OCI-LY7 (cell line): ENCODE results near the gene PCLAF. TPM values are rescaled to one million over a fixed set of nuclear protein-coding genes. Genes with fewer than 3 reads are reported as not detected.
"Not testable (repeated sequence)": the region's sequence is repeated elsewhere in the genome, so short reads cannot be mapped to it uniquely, and the experiment has no call there.

Source experiments
- BruUV-seq: library from RNA; stranded (reverse); fragments of 400-500 nt; replicated peaks from 2 replicates; lab custom pipeline; 2021; lab: Mats Ljungman, UMichigan
- CTCF ChIA-PET: fragments of 300-600 bp; sonication (Branson Sonifier 250); formaldehyde crosslinking; loops from one replicate; lab custom pipeline; 2022; ENCODE audit warnings: antibody characterized with exemption; ENCODE audit not compliant: unreplicated experiment; lab: Charles Lee
- POLR2A ChIA-PET: fragments of 300-600 bp; sonication (Branson Sonifier 250); formaldehyde crosslinking; loops from one replicate; lab custom pipeline; 2022; ENCODE audit warnings: antibody characterized with exemption; lab: Charles Lee
- DNase-seq: peaks from one replicate; pipeline ENCODE4 v3.0.0-alpha.2; 2015; ENCODE audit warnings: low spot score
- H2AFZ ChIP-seq: fragments of 200-600 bp; sonication (generic), shearing (Covaris generic); 2 replicates; pipeline ENCODE4 v1.6.1; 2014; ENCODE audit warnings: mild to moderate bottlenecking, antibody characterized with exemption, low read length, moderate library complexity
- H3K27ac ChIP-seq: fragments of 200-600 bp; sonication (generic); 2 replicates; pipeline ENCODE4 v1.5.1; 2014; ENCODE audit warnings: mixed run types, low read depth, mild to moderate bottlenecking, moderate library complexity, low read length, inconsistent platforms; ENCODE audit not compliant: poor library complexity, severe bottlenecking
- H3K36me3 ChIP-seq: fragments of 200-600 bp; sonication (generic); 2 replicates; pipeline ENCODE4 v1.6.1; 2014; ENCODE audit warnings: mild to moderate bottlenecking, antibody characterized with exemption, low read length, moderate library complexity, mixed read lengths; ENCODE audit not compliant: insufficient read depth
- H3K4me1 ChIP-seq: fragments of 200-600 bp; sonication (generic); 2 replicates; pipeline ENCODE4 v1.5.1; 2014; ENCODE audit warnings: mild to moderate bottlenecking, low read length; ENCODE audit not compliant: insufficient read depth, poor library complexity, severe bottlenecking
- H3K4me2 ChIP-seq: fragments of 200-600 bp; sonication (generic); 2 replicates; pipeline ENCODE4 v1.6.1; 2014; ENCODE audit warnings: mild to moderate bottlenecking, low read length
- H3K4me3 ChIP-seq: fragments of 200-600 bp; sonication (generic); 2 replicates; pipeline ENCODE4 v1.5.1; 2014; ENCODE audit warnings: mild to moderate bottlenecking, low read depth, low read length; ENCODE audit not compliant: poor library complexity, severe bottlenecking
- H3K79me2 ChIP-seq: fragments of 200-600 bp; sonication (generic); 2 replicates; pipeline ENCODE4 v1.6.1; 2016; ENCODE audit warnings: low read depth, mild to moderate bottlenecking, low read length, moderate library complexity, mixed read lengths; ENCODE audit not compliant: insufficient read depth
- H3K9me2 ChIP-seq: fragments of 200-600 bp; sonication (generic); 2 replicates; pipeline ENCODE4 v1.6.1; 2016; ENCODE audit warnings: mild to moderate bottlenecking, low read length, mixed read lengths; ENCODE audit not compliant: insufficient read depth
- H3K9me3 ChIP-seq: fragments of 200-600 bp; sonication (generic); 2 replicates; pipeline ENCODE4 v1.6.1; 2014; ENCODE audit warnings: mild to moderate bottlenecking, mixed run types, low read length, mixed read lengths
- H4K20me1 ChIP-seq: fragments of 200-600 bp; sonication (generic); 2 replicates; pipeline ENCODE4 v1.6.1; 2014; ENCODE audit warnings: mild to moderate bottlenecking, antibody characterized with exemption, low read length, moderate library complexity, mixed read lengths; ENCODE audit not compliant: insufficient read depth
- EZH2phosphoT487 ChIP-seq: fragments of 200-600 bp; sonication (generic); IDR thresholded peaks from 2 replicates; pipeline ENCODE4 v1.6.1; 2018; ENCODE audit warnings: low read depth, borderline replicate concordance, mild to moderate bottlenecking, mixed run types, antibody characterized with exemption, low read length, moderate library complexity, mixed read lengths
- intact Hi-C: fragments of 100-400 bp; cut with micrococcal nuclease; formaldehyde crosslinking; loops from one replicate; pipeline ENCODE4 v1.10.0; 2022; ENCODE audit not compliant: unreplicated experiment
- total RNA-seq, 2 experiments: library from RNA; depleted of rRNA in 1 of 2; stranded (reverse); fragments of >200 nt in 1 of 2; shearing (Covaris generic) in 1 of 2; gene quantifications; 2 replicates each; pipeline ENCODE4 v1.2.3, GENCODE V29; 2014 to 2022
- TF ChIP-seq, protein P1 (sequence below): fragments of 200-600 bp; sonication (generic); conservative IDR thresholded peaks from 2 replicates; pipeline ENCODE4 v1.5.1; 2014; ENCODE audit warnings: mild to moderate bottlenecking, antibody characterized with exemption, low read length, moderate library complexity, mixed read lengths

PCLAF gene
- total RNA-seq, 2 experiments from 2014 or later: 49.3 to 100 TPM

DNA sequence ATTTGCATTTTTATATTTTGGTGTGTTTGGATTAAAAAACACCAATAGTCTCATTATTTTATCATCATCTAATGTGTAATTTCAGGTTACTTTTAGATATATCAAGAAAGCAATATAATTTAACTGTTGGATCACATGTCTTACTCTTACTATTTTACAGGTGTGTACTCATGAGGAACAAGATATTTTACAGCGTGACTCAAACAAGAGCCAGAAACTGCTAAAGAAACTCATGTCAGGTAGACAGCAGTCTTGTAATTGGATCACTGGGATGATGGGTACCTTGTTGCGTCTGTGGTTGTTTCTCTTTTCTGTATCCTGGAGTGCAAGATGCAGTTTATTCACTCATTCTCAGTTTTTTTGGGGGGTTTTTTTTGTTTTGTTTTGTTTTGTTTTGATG lies 19.3 kb upstream of the PCLAF start:
- Histone ChIP-seq H3K9me3 (no peaks in the 10 kb centered on the region), H3K4me1 (no peaks in the 10 kb centered on the region), H3K36me3 (peaks cover 67% of the 10 kb centered on the region), H3K9me2 (no peaks in the 10 kb centered on the region), H3K4me2 (no peak overlapping the region), H2AFZ (no peak overlapping the region), H3K27ac (no peak overlapping the region), H4K20me1 (no peaks in the 10 kb centered on the region), H3K79me2 (no peaks in the 10 kb centered on the region), H3K4me3 (no peak overlapping the region)
- intact Hi-C loops: no loop called here
- ChIA-PET POLR2A (no interaction called here), CTCF (no interaction called here)
- BruUV-seq: no TSS peak
- TF ChIP-seq EZH2phosphoT487: no peak
- TF ChIP-seq, protein P1, sequence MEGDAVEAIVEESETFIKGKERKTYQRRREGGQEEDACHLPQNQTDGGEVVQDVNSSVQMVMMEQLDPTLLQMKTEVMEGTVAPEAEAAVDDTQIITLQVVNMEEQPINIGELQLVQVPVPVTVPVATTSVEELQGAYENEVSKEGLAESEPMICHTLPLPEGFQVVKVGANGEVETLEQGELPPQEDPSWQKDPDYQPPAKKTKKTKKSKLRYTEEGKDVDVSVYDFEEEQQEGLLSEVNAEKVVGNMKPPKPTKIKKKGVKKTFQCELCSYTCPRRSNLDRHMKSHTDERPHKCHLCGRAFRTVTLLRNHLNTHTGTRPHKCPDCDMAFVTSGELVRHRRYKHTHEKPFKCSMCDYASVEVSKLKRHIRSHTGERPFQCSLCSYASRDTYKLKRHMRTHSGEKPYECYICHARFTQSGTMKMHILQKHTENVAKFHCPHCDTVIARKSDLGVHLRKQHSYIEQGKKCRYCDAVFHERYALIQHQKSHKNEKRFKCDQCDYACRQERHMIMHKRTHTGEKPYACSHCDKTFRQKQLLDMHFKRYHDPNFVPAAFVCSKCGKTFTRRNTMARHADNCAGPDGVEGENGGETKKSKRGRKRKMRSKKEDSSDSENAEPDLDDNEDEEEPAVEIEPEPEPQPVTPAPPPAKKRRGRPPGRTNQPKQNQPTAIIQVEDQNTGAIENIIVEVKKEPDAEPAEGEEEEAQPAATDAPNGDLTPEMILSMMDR: no peak
- no peak for DNase-seq

DNA sequence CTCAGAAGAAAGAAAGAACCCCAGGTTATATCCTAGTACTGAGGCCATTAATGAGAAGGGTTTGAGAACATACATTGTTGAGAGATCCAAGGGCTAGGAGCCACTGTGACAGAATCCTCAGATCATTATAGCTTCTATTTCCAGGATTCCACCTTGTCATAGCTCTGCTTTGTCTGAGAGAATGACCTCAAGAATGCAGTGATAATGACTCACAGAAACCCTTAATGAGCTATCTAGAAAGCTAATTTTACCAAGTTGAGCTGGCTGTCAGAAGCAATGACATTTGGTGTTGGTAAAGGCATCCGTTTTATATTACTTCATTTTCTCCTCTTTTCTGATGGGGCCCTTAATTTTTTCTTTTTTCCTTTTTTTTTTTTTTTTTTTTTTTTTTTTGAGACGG lies 17.3 kb upstream of the PCLAF start:
- TF ChIP-seq, protein P1: no peak
- no peak for TF ChIP-seq EZH2phosphoT487
- Histone ChIP-seq H3K79me2 (no peaks in the 10 kb centered on the region), H3K9me3 (no peaks in the 10 kb centered on the region), H4K20me1 (no peaks in the 10 kb centered on the region), H3K27ac (no peak overlapping the region), H3K9me2 (no peaks in the 10 kb centered on the region), H3K4me3 (no peak overlapping the region), H3K4me1 (no peaks in the 10 kb centered on the region), H3K36me3 (peaks cover 73% of the 10 kb centered on the region), H3K4me2 (no peak overlapping the region), H2AFZ (no peak overlapping the region)
- ChIA-PET POLR2A (interaction anchor here (0.6 to 1.1 kb wide), 4 partner anchors 11 to 721 kb away, joined by 3 to 4 read pairs (median 4); partner anchors contain the start of gene TRIP4), CTCF (no interaction called here)
- DNase-seq: no peak
- BruUV-seq: no TSS peak
- intact Hi-C loops: no loop called here

DNA sequence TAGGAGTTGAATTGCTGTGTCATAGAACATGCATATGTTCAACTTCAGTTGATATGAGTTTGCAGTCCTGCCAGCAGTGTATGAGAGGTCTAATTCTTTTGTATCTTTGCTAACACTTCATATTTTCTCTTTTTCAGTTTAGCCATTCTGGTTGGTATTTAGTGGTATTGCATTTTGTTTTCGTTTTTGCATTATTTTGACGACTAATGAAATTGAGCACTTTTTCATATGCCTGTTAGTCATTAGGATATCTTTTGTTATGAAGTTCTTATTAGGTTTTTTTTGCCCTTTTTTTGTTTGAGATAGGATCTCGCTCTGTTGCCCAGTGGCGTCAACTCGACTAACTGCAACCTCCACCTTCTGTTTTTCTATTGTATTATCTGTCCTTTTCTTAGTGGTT lies 15.5 kb upstream of the PCLAF start:
- Histone ChIP-seq H3K4me1 (no peaks in the 10 kb centered on the region), H3K36me3 (peaks cover 65% of the 10 kb centered on the region), H3K9me2 (no peaks in the 10 kb centered on the region), H3K27ac (no peak overlapping the region), H3K9me3 (no peaks in the 10 kb centered on the region), H3K79me2 (no peaks in the 10 kb centered on the region), H4K20me1 (no peaks in the 10 kb centered on the region), H3K4me2 (no peak overlapping the region), H2AFZ (no peak overlapping the region), H3K4me3 (no peak overlapping the region)
- POLR2A ChIA-PET: interaction anchor here (0.6 to 0.7 kb wide), 2 partner anchors 11 to 172 kb away, joined by 3 read pairs; no protein-coding TSS in a partner anchor
- no peak for DNase-seq
- BruUV-seq: no TSS peak
- CTCF ChIA-PET: no interaction called here
- intact Hi-C loops: no loop called here
- no peak for TF ChIP-seq EZH2phosphoT487
- TF ChIP-seq, protein P1: no peak

DNA sequence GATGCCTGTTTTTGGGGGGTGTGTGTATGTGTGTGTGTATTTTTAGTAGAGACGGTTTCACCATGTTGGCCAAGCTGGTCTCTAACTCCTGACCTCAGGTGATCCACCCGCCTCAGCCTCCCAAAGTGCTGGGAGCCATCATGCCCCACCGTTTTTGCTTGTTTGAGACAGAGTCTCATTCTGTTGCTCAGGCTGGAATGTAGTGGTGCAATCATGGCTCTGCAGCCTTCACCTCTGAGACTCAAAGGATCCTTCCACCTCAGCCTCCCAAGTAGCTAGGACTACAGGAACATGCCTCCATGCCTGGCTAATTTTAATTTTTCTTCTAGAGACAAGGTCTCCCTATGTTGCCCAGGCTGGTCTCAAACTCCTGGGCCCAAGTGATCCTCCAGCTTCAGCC lies 11.2 kb upstream of the PCLAF start:
- peaks cover 10% of the 10 kb centered on the region for H3K4me1 ChIP-seq
- H3K36me3 ChIP-seq: peaks cover 34% of the 10 kb centered on the region
- intact Hi-C loops, POLR2A ChIA-PET, H3K4me2 ChIP-seq, H3K9me3 ChIP-seq, H4K20me1 ChIP-seq, CTCF ChIA-PET, BruUV-seq, H2AFZ ChIP-seq, H3K27ac ChIP-seq, H3K4me3 ChIP-seq, H3K9me2 ChIP-seq, DNase-seq: not testable (repeated sequence)
- H3K79me2 ChIP-seq: peaks cover 17% of the 10 kb centered on the region; the same call in 1 of the 2 replicates
